DOHH2 (cell line): ENCODE measurements around the gene MED13L.

Experiments
- CTCF ChIP-seq: fragments of 200-600 bp; sonication (generic); IDR thresholded peaks from one replicate; pipeline ENCODE4 v1.5.1; 2014; ENCODE audit warnings: antibody characterized with exemption, mild to moderate bottlenecking, low read depth, low read length; ENCODE audit not compliant: poor library complexity, severe bottlenecking
- EZH2phosphoT487 ChIP-seq: fragments of 200-600 bp; sonication (generic); IDR thresholded peaks from 2 replicates; pipeline ENCODE4 v1.6.1; 2017; ENCODE audit warnings: borderline replicate concordance, mild to moderate bottlenecking, antibody characterized with exemption, low read length, moderate library complexity, mixed read lengths

GRCh38 chr12:116293687-116294453, 16.4 kb upstream of the MED13L start:
- TF ChIP-seq CTCF (no peak), EZH2phosphoT487 (no peak)
